Bronchial smooth muscle cell (primary cell): ENCODE data around the gene TCHHL1. TPM values are rescaled to one million over a fixed set of nuclear protein-coding genes. Genes with fewer than 3 reads are reported as not detected.

Source experiments
- total RNA-seq: library from RNA; depleted of rRNA; stranded (reverse); fragments of >200 nt; gene quantifications from 2 replicates; pipeline ENCODE4 v1.2.1, GENCODE V29; 2014

TCHHL1 gene
- not detected in 2 replicates for total RNA-seq

GRCh38 chr1:152089014-152089674 is at the start of gene TCHHL1:
TSS of gene TCHHL1 (minus strand) at chr1:152089064. CDS start at chr1:152088143, 921 bp downstream.

GRCh38 chr1:152115344-152115743 is 26.5 kb upstream of the TCHHL1 start, which contains the start of gene TCHH:
TSS of gene TCHH (minus strand) at chr1:152115444. CDS start at chr1:152114080, 1,364 bp downstream.

GRCh38 chr1:152036267-152037216 is 52.3 kb downstream of the TCHHL1 start, which contains the start of gene S100A11:
TSS of gene S100A11 (minus strand) at chr1:152037004. CDS start at chr1:152036915, 89 bp downstream.

Other genes starting within 250 kb of the TCHHL1 start
- gene C2CD4D, start 249.2 kb downstream of the TCHHL1 start, total RNA-seq = not detected in 2 replicates
- not detected in 2 replicates for gene THEM5, start 235.4 kb downstream of the TCHHL1 start, total RNA-seq
- gene THEM4, start 179.6 kb downstream of the TCHHL1 start, total RNA-seq = 6.0 and 8.7 TPM in 2 replicates
- 103 and 186 TPM in 2 replicates for gene S100A10, start 95.2 kb downstream of the TCHHL1 start, total RNA-seq
- 29.1 and 47.0 TPM in 2 replicates for gene S100A11, start 52.1 kb downstream of the TCHHL1 start, total RNA-seq
- 0.16 TPM in 1 of 2 replicates, not detected in the other for gene TCHH, start 26.4 kb upstream of the TCHHL1 start, total RNA-seq
- not detected in 2 replicates for gene RPTN, start 70.2 kb upstream of the TCHHL1 start, total RNA-seq
- gene HRNR, start 135.1 kb upstream of the TCHHL1 start, total RNA-seq = not detected in 2 replicates
- under 0.01 TPM in 1 of 2 replicates, not detected in the other for gene FLG, start 236.2 kb upstream of the TCHHL1 start, total RNA-seq